Subcutaneous adipose tissue (tissue), 4 donors: ENCODE measurements around the gene STRADA. TPM values are rescaled to one million over a fixed set of nuclear protein-coding genes. Genes with fewer than 3 reads are reported as not detected.

Source experiments
- CTCF ChIP-seq: fragments of 450-650 bp; IDR thresholded peaks from one replicate; pipeline ENCODE4 v1.5.1; 2016; ENCODE audit warnings: low read depth, mild to moderate bottlenecking, control low read depth, antibody characterized with exemption, moderate library complexity
- total RNA-seq, 4 donors: library from RNA; depleted of rRNA; stranded (reverse); fragments of >200 nt; gene quantifications; one replicate each; pipeline ENCODE4 v1.1.0, GENCODE V29; 2016

Gene STRADA
- total RNA-seq, 4 donors from 2014 or later, result 22.9 to 36.0 (median 31.8) TPM

- TF ChIP-seq CTCF, result no peak
Observed at GRCh38 chr17:63716426-63716825, 25.2 kb downstream of the STRADA start.

- no peak for TF ChIP-seq CTCF
Observed at GRCh38 chr17:63714550-63715277, 26.9 kb downstream of the STRADA start.

GRCh38 chr17:63709110-63709509 lies 32.5 kb downstream of the STRADA start:
- TF ChIP-seq CTCF, result no peak

GRCh38 chr17:63707151-63707550 lies 34.4 kb downstream of the STRADA start:
- no peak for TF ChIP-seq CTCF

GRCh38 chr17:63706336-63707082 lies 35.1 kb downstream of the STRADA start:
- no peak for TF ChIP-seq CTCF

- TF ChIP-seq CTCF, result no peak
Observed at GRCh38 chr17:63705657-63706056, 35.9 kb downstream of the STRADA start.

GRCh38 chr17:63704836-63705235 lies 36.8 kb downstream of the STRADA start:
- no peak for TF ChIP-seq CTCF
